MM.1S (cell line): ENCODE data around the gene SEMA4C.

ENCODE experiments used
- DNase-seq: peaks from one replicate; pipeline ENCODE4 v3.0.0-alpha.2; 2015
- H2AFZ ChIP-seq: fragments of 300-600 bp; sonication (generic); 2 replicates; pipeline ENCODE4 v1.6.0; 2016; ENCODE audit warnings: antibody characterized with exemption, low read length
- H3F3A ChIP-seq: fragments of 300-600 bp; sonication (generic); 2 replicates; pipeline ENCODE4 v1.6.1; 2016; ENCODE audit warnings: mild to moderate bottlenecking, antibody characterized with exemption, low read length, moderate library complexity, mixed read lengths; ENCODE audit not compliant: insufficient read depth
- H3K27ac ChIP-seq: fragments of 300-600 bp; sonication (generic); 2 replicates; pipeline ENCODE4 v1.5.1; 2016; ENCODE audit warnings: mild to moderate bottlenecking, low read length
- H3K27me3 ChIP-seq: fragments of 300-600 bp; sonication (generic); replicated peaks from 2 replicates; pipeline ENCODE4 v1.6.0; 2016; ENCODE audit warnings: low read length; ENCODE audit not compliant: insufficient read depth
- H3K36me3 ChIP-seq: fragments of 300-600 bp; sonication (generic); replicated peaks from 2 replicates; pipeline ENCODE4 v1.6.1; 2016; ENCODE audit warnings: mild to moderate bottlenecking, low read length, mixed read lengths; ENCODE audit not compliant: insufficient read depth
- H3K4me1 ChIP-seq: fragments of 300-600 bp; sonication (generic); 2 replicates; pipeline ENCODE4 v1.6.1; 2016; ENCODE audit warnings: low read length, mixed read lengths
- H3K4me2 ChIP-seq: fragments of 300-600 bp; sonication (generic); 2 replicates; pipeline ENCODE4 v1.6.0; 2016; ENCODE audit warnings: low read depth, low read length
- H3K4me3 ChIP-seq: fragments of 300-600 bp; sonication (generic); 2 replicates; pipeline ENCODE4 v1.5.1; 2016; ENCODE audit warnings: low read length, mixed read lengths
- H3K79me2 ChIP-seq: fragments of 300-600 bp; sonication (generic); 2 replicates; pipeline ENCODE4 v1.6.1; 2016; ENCODE audit warnings: mixed run types, low read length, mixed read lengths
- H3K9ac ChIP-seq: fragments of 300-600 bp; sonication (generic); 2 replicates; pipeline ENCODE4 v1.6.1; 2016; ENCODE audit warnings: low read length, mixed read lengths
- H3K9me2 ChIP-seq: fragments of 300-600 bp; sonication (generic); replicated peaks from 2 replicates; pipeline ENCODE4 v1.6.1; 2016; ENCODE audit warnings: mild to moderate bottlenecking, low read length, mixed read lengths; ENCODE audit not compliant: insufficient read depth
- H3K9me3 ChIP-seq: fragments of 300-600 bp; sonication (generic); replicated peaks from 2 replicates; pipeline ENCODE4 v1.6.1; 2016; ENCODE audit warnings: mild to moderate bottlenecking, low read length, mixed read lengths; ENCODE audit not compliant: insufficient read depth
- H4K20me1 ChIP-seq: fragments of 300-600 bp; sonication (generic); 2 replicates; pipeline ENCODE4 v1.6.1; 2016; ENCODE audit warnings: mild to moderate bottlenecking, low read length, moderate library complexity, mixed read lengths; ENCODE audit not compliant: insufficient read depth
- CTCF ChIP-seq: fragments of 300-600 bp; sonication (generic); IDR thresholded peaks from 2 replicates; pipeline ENCODE4 v1.5.1; 2016; ENCODE audit warnings: antibody characterized with exemption, low read length, mixed read lengths
- EZH2 ChIP-seq: fragments of 300-600 bp; sonication (generic); optimal IDR thresholded peaks from 2 replicates; pipeline ENCODE3; 2017; ENCODE audit warnings: low read depth, mild to moderate bottlenecking, antibody characterized with exemption, low read length, mixed read lengths
- EZH2phosphoT487 ChIP-seq: fragments of 300-600 bp; sonication (generic); IDR thresholded peaks from 2 replicates; pipeline ENCODE4 v1.6.1; 2018; ENCODE audit warnings: antibody characterized with exemption, low read length

SEMA4C gene

GRCh38 chr2:96815326-96816126, 54.4 kb downstream of the SEMA4C start:
- Histone ChIP-seq H3F3A (peaks cover 8% of the 10 kb centered on the region; the same call in 1 of the 2 replicates), H3K4me2 (peak overlapping the region; percentile 98), H3K9me3 (no peaks in the 10 kb centered on the region), H3K27me3 (no peaks in the 10 kb centered on the region), H3K4me1 (peaks cover 23% of the 10 kb centered on the region), H3K79me2 (peaks cover 36% of the 10 kb centered on the region), H2AFZ (peak overlapping the region; percentile 98), H3K4me3 (peak overlapping the region; percentile 91), H3K36me3 (no peaks in the 10 kb centered on the region), H3K9me2 (no peaks in the 10 kb centered on the region), H3K9ac (peak overlapping the region; percentile 75), H4K20me1 (no peaks in the 10 kb centered on the region), H3K27ac (peak overlapping the region; percentile 56; the same call in 1 of the 2 replicates)
- TF ChIP-seq CTCF (no peak), EZH2 (no peak), EZH2phosphoT487 (no peak)
- DNase-seq = peak; percentile 55

GRCh38 chr2:96813656-96814055, 56.2 kb downstream of the SEMA4C start:
- DNase-seq = no peak
- peaks cover 16% of the 10 kb centered on the region for H3K4me1 ChIP-seq
- H4K20me1 ChIP-seq = no peaks in the 10 kb centered on the region
- no peak for TF ChIP-seq CTCF
- TF ChIP-seq EZH2phosphoT487 = no peak
- TF ChIP-seq EZH2 = no peak
- peaks cover 8% of the 10 kb centered on the region; the same call in 1 of the 2 replicates for H3F3A ChIP-seq
- no peaks in the 10 kb centered on the region for H3K9me2 ChIP-seq
- no peaks in the 10 kb centered on the region for H3K9me3 ChIP-seq
- H3K79me2 ChIP-seq = peaks cover 17% of the 10 kb centered on the region
- no peak overlapping the region for H3K27ac ChIP-seq
- no peak overlapping the region for H2AFZ ChIP-seq
- no peaks in the 10 kb centered on the region for H3K27me3 ChIP-seq
- no peak overlapping the region for H3K4me2 ChIP-seq
- H3K9ac ChIP-seq = no peak overlapping the region
- no peaks in the 10 kb centered on the region for H3K36me3 ChIP-seq
- no peak overlapping the region for H3K4me3 ChIP-seq

- Histone ChIP-seq H2AFZ (no peak overlapping the region), H3K4me2 (no peak overlapping the region), H3K9me2 (no peaks in the 10 kb centered on the region), H3K4me3 (no peak overlapping the region), H3K4me1 (peaks cover 4% of the 10 kb centered on the region), H3K9me3 (no peaks in the 10 kb centered on the region), H3K79me2 (no peaks in the 10 kb centered on the region), H4K20me1 (no peaks in the 10 kb centered on the region), H3K27me3 (no peaks in the 10 kb centered on the region), H3F3A (peaks cover 8% of the 10 kb centered on the region; the same call in 1 of the 2 replicates), H3K27ac (no peak overlapping the region), H3K36me3 (no peaks in the 10 kb centered on the region), H3K9ac (no peak overlapping the region)
- DNase-seq = no peak
- TF ChIP-seq EZH2 (no peak), EZH2phosphoT487 (no peak), CTCF (no peak)
These were observed 58.0 kb downstream of the SEMA4C start for GRCh38 chr2:96811917-96812316.
